PC-3 (cell line): ENCODE measurements around the gene ERCC5. TPM values are rescaled to one million over a fixed set of nuclear protein-coding genes. Genes with fewer than 3 reads are reported as not detected.
A peak's percentile ranks its signal among the peaks of the same experiment; 100 is the strongest.

Experiments
- ATAC-seq: fragments of 200-7000 bp; cut with Tn5 transposase; 2 replicates; pipeline ENCODE4 v1.9.1; 2020; ENCODE audit warnings: mild to moderate bottlenecking, moderate library complexity
- BruUV-seq: library from RNA; stranded (reverse); fragments of 400-500 nt; replicated peaks from 2 replicates; lab custom pipeline; 2021; lab: Mats Ljungman, UMichigan
- CTCF ChIA-PET: fragments of 300-600 bp; sonication (Branson Sonifier 250); formaldehyde crosslinking; loops from one replicate; lab custom pipeline; 2022; ENCODE audit warnings: antibody characterized with exemption; lab: Charles Lee
- POLR2A ChIA-PET: fragments of 300-600 bp; sonication (Branson Sonifier 250); formaldehyde crosslinking; loops from one replicate; lab custom pipeline; 2022; ENCODE audit warnings: antibody characterized with exemption; ENCODE audit not compliant: unreplicated experiment; lab: Charles Lee
- DNase-seq: peaks from one replicate; pipeline ENCODE4 v3.0.0-alpha.2; 2015
- H2AFZ ChIP-seq: fragments of 300-600 bp; sonication (generic); 2 replicates; pipeline ENCODE4 v1.6.0; 2016; ENCODE audit warnings: antibody characterized with exemption, low read length
- H3F3A ChIP-seq: fragments of 300-600 bp; sonication (generic); one replicate; pipeline ENCODE4 v1.6.0; 2017; ENCODE audit warnings: antibody characterized with exemption, low read length, control low read depth, mild to moderate bottlenecking; ENCODE audit not compliant: unreplicated experiment
- H3K27ac ChIP-seq: fragments of 300-600 bp; sonication (generic); 2 replicates; pipeline ENCODE4 v1.5.1; 2016; ENCODE audit warnings: mild to moderate bottlenecking, low read length
- H3K27me3 ChIP-seq: fragments of 300-600 bp; sonication (generic); 2 replicates; pipeline ENCODE4 v1.6.1; 2016; ENCODE audit warnings: low read length, mixed read lengths
- H3K36me3 ChIP-seq: fragments of 300-600 bp; sonication (generic); 2 replicates; pipeline ENCODE4 v1.6.1; 2016; ENCODE audit warnings: low read depth, mixed run types, low read length, mixed read lengths
- H3K4me1 ChIP-seq: fragments of 300-600 bp; sonication (generic); 2 replicates; pipeline ENCODE4 v1.5.1; 2016; ENCODE audit warnings: low read length; ENCODE audit not compliant: insufficient read depth
- H3K4me2 ChIP-seq: fragments of 300-600 bp; sonication (generic); 2 replicates; pipeline ENCODE4 v1.6.0; 2016; ENCODE audit warnings: low read length
- H3K4me3 ChIP-seq: fragments of 300-600 bp; sonication (generic); 2 replicates; pipeline ENCODE4 v1.5.1; 2016; ENCODE audit warnings: mild to moderate bottlenecking, low read length, mixed read lengths
- H3K79me2 ChIP-seq: fragments of 300-600 bp; sonication (generic); 2 replicates; pipeline ENCODE4 v1.6.1; 2017; ENCODE audit warnings: low read length, mixed read lengths
- H3K9ac ChIP-seq: fragments of 300-600 bp; sonication (generic); 2 replicates; pipeline ENCODE4 v1.6.0; 2016; ENCODE audit warnings: mild to moderate bottlenecking, low read length
- H3K9me2 ChIP-seq: fragments of 300-600 bp; sonication (generic); replicated peaks from 2 replicates; pipeline ENCODE4 v1.6.1; 2016; ENCODE audit warnings: mixed run types, low read length, mixed read lengths
- H3K9me3 ChIP-seq: fragments of 300-600 bp; sonication (generic); 2 replicates; pipeline ENCODE4 v1.6.1; 2016; ENCODE audit warnings: low read length, mixed read lengths
- H4K20me1 ChIP-seq: fragments of 300-600 bp; sonication (generic); 2 replicates; pipeline ENCODE4 v1.6.1; 2016; ENCODE audit warnings: low read length, mixed read lengths
- EZH2 ChIP-seq: fragments of 300-600 bp; sonication (generic); IDR thresholded peaks from one replicate; pipeline ENCODE4 v1.6.1; 2017; ENCODE audit warnings: antibody characterized with exemption, mild to moderate bottlenecking, low read length; ENCODE audit not compliant: unreplicated experiment
- EZH2phosphoT487 ChIP-seq: fragments of 300-600 bp; sonication (generic); IDR thresholded peaks from 2 replicates; pipeline ENCODE4 v1.6.1; 2018; ENCODE audit warnings: mild to moderate bottlenecking, antibody characterized with exemption, low read length, borderline replicate concordance
- intact Hi-C: fragments of 100-400 bp; cut with micrococcal nuclease; formaldehyde crosslinking; loops from 2 replicates; pipeline ENCODE4 v1.9.0; 2023
- total RNA-seq: library from RNA; depleted of rRNA; stranded (reverse); fragments of >200 nt; gene quantifications from 2 replicates; pipeline ENCODE4 v1.2.3, GENCODE V29; 2014
- TF ChIP-seq, protein P1 (sequence below): fragments of 300-600 bp; sonication (generic); conservative IDR thresholded peaks from 2 replicates; pipeline ENCODE4 v1.5.1; 2017; ENCODE audit warnings: antibody characterized with exemption, low read depth, mild to moderate bottlenecking, low read length

Gene ERCC5
- total RNA-seq, 1 experiment from 2014 or later, result 19.3 TPM

DNA sequence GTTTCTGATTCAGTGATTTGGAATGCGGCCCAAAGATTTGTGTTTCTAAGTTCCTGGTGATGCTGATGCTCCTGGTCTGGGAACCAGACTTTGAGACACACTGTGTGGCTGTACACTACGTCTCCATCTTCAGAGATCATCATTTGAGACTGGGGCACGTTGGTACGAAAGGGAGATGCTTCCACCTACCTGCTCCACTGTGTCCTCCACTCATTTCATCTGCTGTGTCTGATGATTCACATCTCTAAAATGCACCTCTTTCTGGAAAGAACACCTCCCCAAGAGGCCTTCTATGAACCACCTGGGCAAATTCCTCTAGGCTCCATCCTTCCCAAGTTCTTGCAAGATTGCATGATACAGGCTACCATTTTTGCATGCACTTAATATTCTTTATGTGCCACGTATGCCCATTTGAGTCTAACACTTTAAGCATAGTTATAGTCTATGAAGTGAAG lies 58.6 kb downstream of the ERCC5 start:
- no peaks in the 10 kb centered on the region for H3K9me2 ChIP-seq
- DNase-seq (peak; percentile 22), ATAC-seq (peak; percentile 31; the same call in 1 of the 2 replicates)
- no peaks in the 10 kb centered on the region for H3K36me3 ChIP-seq
- no peak overlapping the region for H3K4me2 ChIP-seq
- CTCF ChIA-PET, result interaction anchor here (0.6 kb wide), 1 partner anchor 221 kb away, joined by 3 read pairs; no protein-coding TSS in a partner anchor
- no peaks in the 10 kb centered on the region for H3K9me3 ChIP-seq
- TF ChIP-seq EZH2phosphoT487 (no peak), EZH2 (no peak)
- TF ChIP-seq, protein P1, sequence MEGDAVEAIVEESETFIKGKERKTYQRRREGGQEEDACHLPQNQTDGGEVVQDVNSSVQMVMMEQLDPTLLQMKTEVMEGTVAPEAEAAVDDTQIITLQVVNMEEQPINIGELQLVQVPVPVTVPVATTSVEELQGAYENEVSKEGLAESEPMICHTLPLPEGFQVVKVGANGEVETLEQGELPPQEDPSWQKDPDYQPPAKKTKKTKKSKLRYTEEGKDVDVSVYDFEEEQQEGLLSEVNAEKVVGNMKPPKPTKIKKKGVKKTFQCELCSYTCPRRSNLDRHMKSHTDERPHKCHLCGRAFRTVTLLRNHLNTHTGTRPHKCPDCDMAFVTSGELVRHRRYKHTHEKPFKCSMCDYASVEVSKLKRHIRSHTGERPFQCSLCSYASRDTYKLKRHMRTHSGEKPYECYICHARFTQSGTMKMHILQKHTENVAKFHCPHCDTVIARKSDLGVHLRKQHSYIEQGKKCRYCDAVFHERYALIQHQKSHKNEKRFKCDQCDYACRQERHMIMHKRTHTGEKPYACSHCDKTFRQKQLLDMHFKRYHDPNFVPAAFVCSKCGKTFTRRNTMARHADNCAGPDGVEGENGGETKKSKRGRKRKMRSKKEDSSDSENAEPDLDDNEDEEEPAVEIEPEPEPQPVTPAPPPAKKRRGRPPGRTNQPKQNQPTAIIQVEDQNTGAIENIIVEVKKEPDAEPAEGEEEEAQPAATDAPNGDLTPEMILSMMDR, result no peak
- H3K27me3 ChIP-seq, result no peaks in the 10 kb centered on the region
- no peak overlapping the region for H3K27ac ChIP-seq
- intact Hi-C loops, result no loop called here
- no peak overlapping the region for H2AFZ ChIP-seq
- H3K4me1 ChIP-seq, result no peaks in the 10 kb centered on the region
- no peak overlapping the region for H3K9ac ChIP-seq
- no peaks in the 10 kb centered on the region for H4K20me1 ChIP-seq
- no peaks in the 10 kb centered on the region for H3K79me2 ChIP-seq
- no TSS peak for BruUV-seq
- H3K4me3 ChIP-seq, result no peak overlapping the region
- no peaks in the 10 kb centered on the region for H3F3A ChIP-seq
- POLR2A ChIA-PET, result no interaction called here

DNA sequence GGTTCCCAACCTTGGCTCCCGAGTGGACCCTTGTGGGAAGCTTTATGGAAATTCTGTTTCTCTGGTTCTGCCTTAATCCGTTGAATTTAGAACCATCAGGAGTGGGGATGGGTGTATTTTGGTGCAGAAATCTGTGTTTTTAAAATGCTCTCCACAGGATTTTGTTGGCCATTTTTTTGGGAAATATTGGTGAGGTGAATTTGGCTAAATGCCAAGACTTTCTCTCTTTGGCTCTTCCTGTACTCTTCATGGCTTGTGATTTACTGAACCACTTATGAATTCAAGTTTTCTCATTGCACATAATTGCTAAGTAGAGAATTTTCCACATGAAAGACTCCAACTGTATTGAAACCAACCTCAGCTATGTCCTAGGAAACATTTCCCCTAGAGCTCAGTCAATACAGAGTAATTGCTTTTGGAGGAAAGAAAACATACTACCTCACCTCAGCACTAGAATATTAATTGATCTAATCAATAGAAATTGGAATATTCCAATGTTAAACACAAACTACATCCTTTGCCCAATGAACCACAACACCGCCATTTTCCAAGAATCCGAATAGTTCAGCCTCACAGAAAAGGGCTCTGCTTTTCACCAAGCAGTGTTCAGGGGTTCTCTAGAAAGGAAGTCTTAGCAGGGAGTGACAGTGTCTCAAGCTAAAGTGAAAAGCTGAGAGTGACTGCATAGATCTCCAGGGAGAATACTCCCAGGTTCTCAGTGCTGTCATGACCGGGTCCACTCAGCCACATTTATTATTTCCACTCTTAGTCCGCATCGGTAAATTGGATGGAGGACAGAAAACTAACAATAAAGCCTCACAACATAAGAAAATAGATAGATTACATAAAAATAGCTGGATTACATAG lies 60.3 kb downstream of the ERCC5 start:
- no peak overlapping the region for H3K27ac ChIP-seq
- H3K27me3 ChIP-seq, result no peaks in the 10 kb centered on the region
- peaks cover 10% of the 10 kb centered on the region for H3K4me1 ChIP-seq
- no peaks in the 10 kb centered on the region for H3F3A ChIP-seq
- H3K36me3 ChIP-seq, result no peaks in the 10 kb centered on the region
- intact Hi-C loops, result no loop called here
- CTCF ChIA-PET, result no interaction called here
- no peak overlapping the region for H3K4me2 ChIP-seq
- TF ChIP-seq EZH2, result no peak
- no peak for TF ChIP-seq EZH2phosphoT487
- H3K9me3 ChIP-seq, result no peaks in the 10 kb centered on the region
- H3K79me2 ChIP-seq, result no peaks in the 10 kb centered on the region
- H4K20me1 ChIP-seq, result no peaks in the 10 kb centered on the region
- POLR2A ChIA-PET, result no interaction called here
- ATAC-seq (no peak), DNase-seq (no peak)
- H3K9ac ChIP-seq, result no peak overlapping the region
- no peaks in the 10 kb centered on the region for H3K9me2 ChIP-seq
- no peak overlapping the region for H3K4me3 ChIP-seq
- BruUV-seq, result no TSS peak
- no peak overlapping the region for H2AFZ ChIP-seq

DNA sequence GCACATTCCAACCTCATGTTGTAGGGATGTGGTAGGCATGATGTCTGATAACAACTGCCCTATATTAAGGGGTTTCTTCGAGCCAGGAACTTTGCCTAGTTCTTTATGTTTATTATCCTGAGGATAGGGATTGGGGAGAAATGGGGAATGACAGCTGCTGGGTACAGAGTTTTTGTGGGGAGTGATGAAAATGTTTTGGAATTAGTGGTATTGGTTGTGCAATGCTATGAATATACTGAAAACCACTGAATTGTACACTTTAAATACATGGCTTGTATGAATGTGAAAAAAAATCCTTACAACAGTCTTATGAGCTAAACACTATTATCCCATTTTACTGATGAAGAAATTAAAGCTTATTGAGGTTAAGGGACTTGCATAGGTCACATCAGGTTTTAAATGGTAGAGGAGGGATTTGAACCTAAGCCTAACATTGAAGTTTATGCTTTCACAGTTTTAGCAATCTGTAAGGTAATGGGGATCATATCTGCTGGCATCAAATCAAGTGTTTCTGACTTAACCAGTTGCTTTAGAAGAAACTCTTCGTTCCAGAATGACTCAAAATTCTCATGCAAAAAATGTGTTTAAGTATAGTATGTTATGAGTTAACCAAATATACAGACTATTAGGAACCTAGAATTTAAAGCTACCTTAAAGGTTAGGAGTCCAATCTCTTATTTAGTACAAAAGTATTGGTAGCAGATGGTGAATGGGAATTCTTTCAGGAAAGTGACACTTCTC lies 61.4 kb downstream of the ERCC5 start:
- Histone ChIP-seq H3K27me3 (no peaks in the 10 kb centered on the region), H3F3A (no peaks in the 10 kb centered on the region), H3K9me3 (no peaks in the 10 kb centered on the region), H3K27ac (no peak overlapping the region), H4K20me1 (no peaks in the 10 kb centered on the region), H3K4me3 (no peak overlapping the region), H3K36me3 (no peaks in the 10 kb centered on the region), H3K4me2 (no peak overlapping the region), H3K9ac (no peak overlapping the region), H3K9me2 (no peaks in the 10 kb centered on the region), H3K4me1 (peaks cover 17% of the 10 kb centered on the region), H2AFZ (no peak overlapping the region), H3K79me2 (no peaks in the 10 kb centered on the region)
- intact Hi-C loops, result no loop called here
- TF ChIP-seq, protein P1, result no peak
- TF ChIP-seq EZH2phosphoT487 (no peak), EZH2 (no peak)
- POLR2A ChIA-PET, result no interaction called here
- no peak for ATAC-seq
- no TSS peak for BruUV-seq
- DNase-seq, result no peak
- CTCF ChIA-PET, result no interaction called here
